Esophagus muscularis mucosa (tissue), 4 donors: ENCODE measurements around the gene GABRA4.

Source experiments
- EP300 ChIP-seq: sonication (generic); formaldehyde crosslinking; IDR thresholded peaks from one replicate; pipeline ENCODE4 v1.6.1; 2017; ENCODE audit warnings: antibody characterized with exemption
- POLR2A ChIP-seq: fragments of 450-650 bp; IDR thresholded peaks from one replicate; pipeline ENCODE4 v1.6.1; 2017; ENCODE audit warnings: antibody characterized with exemption, moderate library complexity, mild to moderate bottlenecking, low read depth
- POLR2AphosphoS5 ChIP-seq, 2 donors: sonication (generic); formaldehyde crosslinking; IDR thresholded peaks; one replicate each; pipeline ENCODE4 v1.6.1; 2017; ENCODE audit warnings: antibody characterized with exemption in 2 of 2
- TF ChIP-seq, protein P1 (sequence below), 3 experiments: fragments of 200-600 bp in 2 of 3; fragments of 450-650 bp in 1 of 3; sonication (generic) in 2 of 3; IDR thresholded peaks; one replicate each; pipeline ENCODE4 v1.5.1; 2017 to 2019; ENCODE audit warnings: antibody characterized with exemption in 3 of 3, mild to moderate bottlenecking in 2 of 3, moderate library complexity in 1 of 3

DNA sequence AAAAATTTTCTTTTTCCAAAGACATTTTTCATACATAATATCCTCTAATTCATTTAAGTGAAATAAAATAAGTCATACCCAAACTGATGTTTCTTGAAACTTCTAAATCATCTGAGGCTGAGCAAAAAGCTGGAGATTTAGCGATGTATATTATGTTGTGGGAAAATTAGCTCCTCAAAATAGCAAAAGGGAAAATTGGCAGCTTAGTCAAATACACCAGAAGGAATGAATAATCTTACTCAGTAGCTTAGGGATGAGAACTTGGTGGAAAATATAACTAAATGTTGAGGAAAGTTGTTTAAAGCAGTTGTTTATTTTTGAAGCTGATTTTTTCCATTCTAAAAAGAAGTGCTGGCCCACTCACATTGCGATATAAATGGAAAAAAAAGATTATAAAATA is 40.9 kb downstream of the GABRA4 start:
- no peak for TF ChIP-seq POLR2AphosphoS5 (IDR thresholded peaks at IDR 0.05)
- TF ChIP-seq, protein P1, sequence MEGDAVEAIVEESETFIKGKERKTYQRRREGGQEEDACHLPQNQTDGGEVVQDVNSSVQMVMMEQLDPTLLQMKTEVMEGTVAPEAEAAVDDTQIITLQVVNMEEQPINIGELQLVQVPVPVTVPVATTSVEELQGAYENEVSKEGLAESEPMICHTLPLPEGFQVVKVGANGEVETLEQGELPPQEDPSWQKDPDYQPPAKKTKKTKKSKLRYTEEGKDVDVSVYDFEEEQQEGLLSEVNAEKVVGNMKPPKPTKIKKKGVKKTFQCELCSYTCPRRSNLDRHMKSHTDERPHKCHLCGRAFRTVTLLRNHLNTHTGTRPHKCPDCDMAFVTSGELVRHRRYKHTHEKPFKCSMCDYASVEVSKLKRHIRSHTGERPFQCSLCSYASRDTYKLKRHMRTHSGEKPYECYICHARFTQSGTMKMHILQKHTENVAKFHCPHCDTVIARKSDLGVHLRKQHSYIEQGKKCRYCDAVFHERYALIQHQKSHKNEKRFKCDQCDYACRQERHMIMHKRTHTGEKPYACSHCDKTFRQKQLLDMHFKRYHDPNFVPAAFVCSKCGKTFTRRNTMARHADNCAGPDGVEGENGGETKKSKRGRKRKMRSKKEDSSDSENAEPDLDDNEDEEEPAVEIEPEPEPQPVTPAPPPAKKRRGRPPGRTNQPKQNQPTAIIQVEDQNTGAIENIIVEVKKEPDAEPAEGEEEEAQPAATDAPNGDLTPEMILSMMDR (IDR thresholded peaks at IDR 0.05) = no peak
- TF ChIP-seq POLR2A = no peak
- no peak for TF ChIP-seq EP300
